ENCODE results near the gene TBC1D16. TPM values are rescaled to one million over a fixed set of nuclear protein-coding genes. Genes with fewer than 3 reads are reported as not detected.

TBC1D16 gene
- total RNA-seq, 4 donors from 2014 or later = 26.5 to 44.3 (median 36.3) TPM

- 88 to 100% methylated on average over 6 to 12 of the region's 42 CpGs for WGBS, 2 donors (ENCODE audit: low coverage in 1 of 2)
- ATAC-seq = no peak
- no peak overlapping the region for H3K27ac ChIP-seq
- H3K27me3 ChIP-seq = no peaks in the 10 kb centered on the region
- H3K4me3 ChIP-seq = no peak overlapping the region
- H3K4me1 ChIP-seq = no peaks in the 10 kb centered on the region
- no peaks in the 10 kb centered on the region for H3K9me3 ChIP-seq
- H3K36me3 ChIP-seq = peaks cover 0 to 97% of the 10 kb centered on the region in 2 donors
- no peak for TF ChIP-seq POLR2AphosphoS5 (IDR thresholded peaks at IDR 0.05)
- TF ChIP-seq, protein P1, sequence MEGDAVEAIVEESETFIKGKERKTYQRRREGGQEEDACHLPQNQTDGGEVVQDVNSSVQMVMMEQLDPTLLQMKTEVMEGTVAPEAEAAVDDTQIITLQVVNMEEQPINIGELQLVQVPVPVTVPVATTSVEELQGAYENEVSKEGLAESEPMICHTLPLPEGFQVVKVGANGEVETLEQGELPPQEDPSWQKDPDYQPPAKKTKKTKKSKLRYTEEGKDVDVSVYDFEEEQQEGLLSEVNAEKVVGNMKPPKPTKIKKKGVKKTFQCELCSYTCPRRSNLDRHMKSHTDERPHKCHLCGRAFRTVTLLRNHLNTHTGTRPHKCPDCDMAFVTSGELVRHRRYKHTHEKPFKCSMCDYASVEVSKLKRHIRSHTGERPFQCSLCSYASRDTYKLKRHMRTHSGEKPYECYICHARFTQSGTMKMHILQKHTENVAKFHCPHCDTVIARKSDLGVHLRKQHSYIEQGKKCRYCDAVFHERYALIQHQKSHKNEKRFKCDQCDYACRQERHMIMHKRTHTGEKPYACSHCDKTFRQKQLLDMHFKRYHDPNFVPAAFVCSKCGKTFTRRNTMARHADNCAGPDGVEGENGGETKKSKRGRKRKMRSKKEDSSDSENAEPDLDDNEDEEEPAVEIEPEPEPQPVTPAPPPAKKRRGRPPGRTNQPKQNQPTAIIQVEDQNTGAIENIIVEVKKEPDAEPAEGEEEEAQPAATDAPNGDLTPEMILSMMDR (IDR thresholded peaks at IDR 0.05) = no peak
- TF ChIP-seq EP300 (IDR thresholded peaks at IDR 0.05) = no peak
- TF ChIP-seq POLR2A (IDR thresholded peaks at IDR 0.05) = no peak
Measured at GRCh38 chr17:79943347-79944241, 92.1 kb downstream of the TBC1D16 start.

GRCh38 chr17:79942591-79943346, 92.9 kb downstream of the TBC1D16 start:
- ATAC-seq = peak; percentile 62
- Histone ChIP-seq H3K4me1 (no peaks in the 10 kb centered on the region), H3K9me3 (no peaks in the 10 kb centered on the region), H3K36me3 (peaks cover 0 to 90% of the 10 kb centered on the region in 2 donors), H3K27me3 (no peaks in the 10 kb centered on the region), H3K27ac (no peak overlapping the region), H3K4me3 (no peak overlapping the region)
- no peak for TF ChIP-seq POLR2AphosphoS5 (IDR thresholded peaks at IDR 0.05)
- TF ChIP-seq EP300 (IDR thresholded peaks at IDR 0.05) = no peak
- no peak for TF ChIP-seq POLR2A (IDR thresholded peaks at IDR 0.05)
- TF ChIP-seq, protein P1 (IDR thresholded peaks at IDR 0.05) = no peak
- WGBS, 2 donors (ENCODE audit: low coverage in 1 of 2) = 80% methylated on average over 3 of the region's 35 CpGs; no CpG with 5 or more reads in 1 of the 2 donors

DNA sequence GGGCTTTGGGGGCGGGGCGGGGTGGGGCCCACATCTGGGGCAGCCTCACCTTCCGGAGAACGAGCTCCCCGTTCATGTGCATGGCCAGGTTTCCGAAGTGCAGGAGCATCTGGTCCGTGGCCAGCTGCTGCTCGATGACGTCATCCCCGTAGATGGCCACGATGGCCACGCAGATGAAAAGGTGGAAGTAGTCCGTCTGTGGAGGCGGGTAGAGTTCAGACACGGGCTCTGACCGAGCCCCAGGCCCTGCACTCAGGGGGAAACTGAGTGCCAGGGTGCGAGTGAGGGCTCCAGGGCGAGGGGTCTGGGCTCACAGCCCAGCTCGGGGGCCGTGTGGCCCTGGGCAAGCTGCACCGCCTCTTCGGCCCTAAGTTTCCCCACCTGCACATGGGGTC, 93.7 kb downstream of the TBC1D16 start:
- H3K36me3 ChIP-seq = peaks cover 0 to 83% of the 10 kb centered on the region in 2 donors
- no peak overlapping the region for H3K27ac ChIP-seq
- H3K4me3 ChIP-seq = no peak overlapping the region
- TF ChIP-seq, protein P1 (IDR thresholded peaks at IDR 0.05) = no peak
- TF ChIP-seq EP300 (IDR thresholded peaks at IDR 0.05) = no peak
- TF ChIP-seq POLR2AphosphoS5 (IDR thresholded peaks at IDR 0.05) = no peak
- no peak for TF ChIP-seq POLR2A (IDR thresholded peaks at IDR 0.05)
- WGBS, 2 donors (ENCODE audit: low coverage in 1 of 2) = 88% methylated on average over 5 of the region's 22 CpGs; no CpG with 5 or more reads in 1 of the 2 donors
- no peaks in the 10 kb centered on the region for H3K9me3 ChIP-seq
- no peaks in the 10 kb centered on the region for H3K27me3 ChIP-seq
- no peaks in the 10 kb centered on the region for H3K4me1 ChIP-seq
- ATAC-seq = no peak

- Histone ChIP-seq H3K27ac (no peak overlapping the region), H3K4me3 (no peak overlapping the region), H3K27me3 (no peaks in the 10 kb centered on the region), H3K36me3 (peaks cover 0 to 76% of the 10 kb centered on the region in 2 donors), H3K9me3 (no peaks in the 10 kb centered on the region), H3K4me1 (no peaks in the 10 kb centered on the region)
- WGBS, 2 donors (ENCODE audit: low coverage in 1 of 2) = 100% methylated on average over 1 of the region's 28 CpGs; no CpG with 5 or more reads in 1 of the 2 donors
- no peak for ATAC-seq
- no peak for TF ChIP-seq EP300 (IDR thresholded peaks at IDR 0.05)
- TF ChIP-seq, protein P1 (IDR thresholded peaks at IDR 0.05) = no peak
- no peak for TF ChIP-seq POLR2AphosphoS5 (IDR thresholded peaks at IDR 0.05)
- TF ChIP-seq POLR2A (IDR thresholded peaks at IDR 0.05) = no peak
Measured at GRCh38 chr17:79941088-79942010, 94.3 kb downstream of the TBC1D16 start.

Measured in gastroesophageal sphincter (tissue), 4 donors.